GM12892 (cell line): ENCODE results near the gene RPAIN.

ENCODE experiments used
- POLR2A ChIP-seq: IDR thresholded peaks from 2 replicates; pipeline ENCODE4 v1.6.1; 2011; ENCODE audit warnings: low read depth, low read length, control low read depth
- POLR2AphosphoS5 ChIP-seq: IDR thresholded peaks from 2 replicates; pipeline ENCODE4 v1.6.1; 2011; ENCODE audit warnings: low read depth, low read length, control low read depth

GRCh38 chr17:5438716-5439445 lies 18.9 kb downstream of the RPAIN start, which contains the start of gene C1QBP:
- peak; percentile 91 for TF ChIP-seq POLR2AphosphoS5
- TF ChIP-seq POLR2A = peak; percentile 93
